Measurements from ENCODE around the gene ASH1L.
A peak's percentile ranks its signal among the peaks of the same experiment; 100 is the strongest.
"Not testable (repeated sequence)": the region's sequence is repeated elsewhere in the genome, so short reads cannot be mapped to it uniquely, and the experiment has no call there.

The ASH1L gene

GRCh38 chr1:155437405-155437804 is 125.2 kb downstream of the ASH1L start:
- DNase-seq = no peak

GRCh38 chr1:155433831-155434389 is 128.7 kb downstream of the ASH1L start:
- not testable (repeated sequence) for DNase-seq

- not testable (repeated sequence) for DNase-seq
Observed at GRCh38 chr1:155433128-155433830, 129.3 kb downstream of the ASH1L start.

- DNase-seq = no peak
Observed at GRCh38 chr1:155424091-155424490, 138.5 kb downstream of the ASH1L start.

- DNase-seq = no peak
Observed at GRCh38 chr1:155420788-155421187, 141.8 kb downstream of the ASH1L start.

- DNase-seq = not testable (repeated sequence)
Observed at GRCh38 chr1:155411840-155412239, 150.8 kb downstream of the ASH1L start.

- DNase-seq = no peak
Observed at GRCh38 chr1:155410931-155411330, 151.7 kb downstream of the ASH1L start.

GRCh38 chr1:155396874-155397476 is 165.6 kb downstream of the ASH1L start:
- no peak for DNase-seq

GRCh38 chr1:155392898-155393411 is 169.6 kb downstream of the ASH1L start:
- no peak for DNase-seq

GRCh38 chr1:155389826-155390225 is 172.8 kb downstream of the ASH1L start:
- no peak for DNase-seq

GRCh38 chr1:155385836-155386235 is 176.8 kb downstream of the ASH1L start:
- not testable (repeated sequence) for DNase-seq

GRCh38 chr1:155383406-155383805 is 179.2 kb downstream of the ASH1L start:
- DNase-seq = no peak

GRCh38 chr1:155379631-155380090 is 182.9 kb downstream of the ASH1L start:
- DNase-seq = peak; percentile 3

- no peak for DNase-seq
Observed at GRCh38 chr1:155379180-155379579, 183.4 kb downstream of the ASH1L start.

- no peak for DNase-seq
Observed at GRCh38 chr1:155360051-155360450, 202.6 kb downstream of the ASH1L start.

GRCh38 chr1:155352631-155353030 is 210.0 kb downstream of the ASH1L start:
- no peak for DNase-seq

- no peak for DNase-seq
Observed at GRCh38 chr1:155342842-155343241, 219.8 kb downstream of the ASH1L start.

GRCh38 chr1:155339515-155340097 is 223.0 kb downstream of the ASH1L start:
- no peak for DNase-seq

- DNase-seq = no peak
Observed at GRCh38 chr1:155334962-155335361, 227.6 kb downstream of the ASH1L start.

- DNase-seq = no peak
Observed at GRCh38 chr1:155329980-155330598, 232.5 kb downstream of the ASH1L start.

- DNase-seq = not testable (repeated sequence)
Observed at GRCh38 chr1:155328856-155329255, 233.7 kb downstream of the ASH1L start.

- DNase-seq = no peak
Observed at GRCh38 chr1:155327981-155328380, 234.6 kb downstream of the ASH1L start.

- no peak for DNase-seq
Observed at GRCh38 chr1:155326631-155327037, 236.0 kb downstream of the ASH1L start.
